Activated CD4-positive, alpha-beta T cell treated with anti-CD3 and anti-CD28 coated beads for 48 hours (primary cell): ENCODE measurements around the gene TNFAIP6.

ENCODE experiments used
- DNase-seq: peaks from one replicate; pipeline ENCODE4 v3.0.0-alpha.2; 2020

The TNFAIP6 gene

GRCh38 chr2:151423760-151424159, 66.4 kb downstream of the TNFAIP6 start:
- no peak for DNase-seq
